Left colon (tissue), 2 donors: Measurements from ENCODE around the gene HECTD3. TPM values are rescaled to one million over a fixed set of nuclear protein-coding genes. Genes with fewer than 3 reads are reported as not detected.

ENCODE experiments used
- ATAC-seq: fragments of 200-7000 bp; cut with Tn5 transposase; one replicate; pipeline ENCODE4 v1.9.1; 2020; ENCODE audit warnings: mild to moderate bottlenecking, moderate library complexity
- DNase-seq, 2 donors: peaks; one replicate each; pipeline ENCODE4 v3.0.0-alpha.2; 2020
- intact Hi-C, 2 donors: fragments of 100-400 bp; cut with DNase I in 1 of 2; cut with micrococcal nuclease in 1 of 2; formaldehyde crosslinking; loops; one replicate each; pipeline versions ENCODE4 v1.11.2 to v1.14.0; 2022; cut with DNase I, micrococcal nuclease
- long read RNA-seq: library from polyadenylated mRNA; unstranded; transcript quantifications from one replicate; pipeline ENCODE4 v2.0.0, GENCODE V29; 2021
- total RNA-seq, 2 donors: library from RNA; stranded (reverse); fragmentation: NEBNext Ultra II Directional; extraction: Animal tissue kit (Norgen Biotek cat#: 25700); gene quantifications; one replicate each; pipeline ENCODE4 v1.2.1, GENCODE V29; 2021
- donor health status: DM: no; HTN: no; CAD: no.
- donor health status: DM: yes; HTN: yes; CAD: no.

HECTD3 gene
- 100 to 1,000 TPM; 112 to 126 TPM for total RNA-seq
- long read RNA-seq, transcript HECTD3-202 (21 exons, 3,610 nt) = major isoform, 15 of 50 reads
- long read RNA-seq, partial matches to known transcripts = 28 of 50 reads
- long read RNA-seq, other reads (novel, unspliced or antisense) = 5 of 50 reads

DNA sequence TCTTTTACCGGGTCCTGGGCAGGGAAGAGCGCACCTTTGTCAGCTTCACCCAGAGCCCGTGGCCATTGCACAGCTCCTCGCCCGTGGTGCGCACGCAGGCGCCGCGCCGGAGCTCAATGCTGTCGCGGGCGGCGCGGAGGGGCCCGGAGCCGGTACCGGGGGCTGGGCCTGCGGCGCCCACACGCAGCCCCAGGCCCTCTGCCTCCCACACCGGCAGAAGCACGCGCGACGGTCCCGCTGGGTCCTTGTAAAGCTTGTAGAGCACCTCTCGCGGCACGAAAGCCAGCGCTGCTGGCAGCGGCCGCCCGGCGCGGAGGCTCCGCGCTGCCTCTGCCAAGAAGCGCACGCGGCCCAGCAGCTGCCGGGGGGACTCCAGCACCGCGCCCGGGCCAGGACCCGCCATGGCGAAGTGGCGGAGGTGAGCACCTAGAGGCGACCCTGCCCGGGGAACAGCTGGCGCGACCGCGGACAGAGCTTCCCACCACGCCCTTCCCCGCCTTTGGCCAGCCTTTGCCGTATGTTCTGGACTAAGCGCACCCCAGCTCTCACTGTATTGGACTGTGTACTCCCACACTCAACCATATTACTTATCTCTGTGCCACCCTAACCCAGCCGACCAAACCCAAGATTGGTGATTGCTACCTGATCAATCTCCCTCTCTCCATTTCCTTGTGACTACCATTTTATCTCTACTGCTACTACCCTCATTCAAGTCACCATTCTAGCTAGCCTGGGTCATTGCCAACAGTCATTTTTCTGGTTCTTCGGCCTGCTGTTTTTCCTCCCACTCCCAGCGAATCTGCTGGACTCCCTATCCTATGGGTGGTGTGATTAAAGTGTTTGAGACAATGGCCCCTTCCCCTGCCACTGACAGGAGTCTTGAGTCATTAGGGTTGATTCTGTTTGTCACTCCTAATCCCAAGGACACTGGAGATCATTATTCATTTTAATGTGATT, at the start of gene HECTD3:
HECTD3 (minus strand) TSS at position 470 of the 957 bp plus-strand sequence; CDS start at position 403, 67 bp downstream.
- ATAC-seq (peak; percentile 83), DNase-seq (peak; percentile 90 to 91)
- intact Hi-C loops = loop anchor here in 1 of 2 donors (5.0 to 10.0 kb wide), 2 partner anchors 216 to 481 kb away; partner anchors contain the start of gene TESK2

DNA sequence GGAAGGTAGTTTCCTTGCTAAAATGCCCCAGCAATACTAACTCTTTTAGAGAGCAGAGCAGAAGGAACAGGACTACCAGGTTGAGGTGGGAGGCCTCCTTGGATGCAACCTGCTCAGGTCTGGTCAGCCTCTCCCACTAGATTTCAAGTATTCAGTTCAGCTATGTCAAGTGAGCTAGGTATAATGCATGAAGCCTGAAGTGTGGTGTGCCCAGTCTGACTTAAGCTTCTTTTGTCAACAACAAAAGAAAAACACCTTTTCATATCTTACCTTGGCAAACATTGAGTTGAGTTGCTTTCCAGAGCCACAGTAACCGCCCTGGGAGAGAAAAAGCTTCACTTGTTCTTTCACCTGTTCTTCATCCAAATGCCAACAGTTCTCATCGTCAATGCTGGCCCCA, 48.7 kb upstream of the HECTD3 start:
- DNase-seq (no peak), ATAC-seq (no peak)
- intact Hi-C loops = no loop called here

DNA sequence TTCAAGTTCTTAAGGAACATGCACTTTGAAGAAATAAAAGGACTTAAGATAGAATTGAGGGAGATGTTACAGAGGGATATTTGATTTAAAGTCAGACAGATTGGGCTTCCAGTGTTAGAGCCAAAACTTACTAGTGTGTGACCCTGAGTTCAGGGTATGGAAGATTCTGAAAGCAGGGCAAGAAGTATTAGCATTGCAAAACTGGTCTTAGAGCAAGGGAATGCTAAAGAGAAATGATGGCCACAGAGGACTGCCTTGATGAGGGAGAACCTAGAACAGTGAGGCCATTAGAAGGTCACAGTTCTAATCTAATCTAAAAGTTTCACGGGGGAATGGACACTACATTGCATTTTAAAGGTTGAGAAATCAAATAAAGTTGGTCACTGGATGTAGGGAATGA, 46.4 kb upstream of the HECTD3 start:
- intact Hi-C loops = no loop called here
- no peak for DNase-seq
- no peak for ATAC-seq

DNA sequence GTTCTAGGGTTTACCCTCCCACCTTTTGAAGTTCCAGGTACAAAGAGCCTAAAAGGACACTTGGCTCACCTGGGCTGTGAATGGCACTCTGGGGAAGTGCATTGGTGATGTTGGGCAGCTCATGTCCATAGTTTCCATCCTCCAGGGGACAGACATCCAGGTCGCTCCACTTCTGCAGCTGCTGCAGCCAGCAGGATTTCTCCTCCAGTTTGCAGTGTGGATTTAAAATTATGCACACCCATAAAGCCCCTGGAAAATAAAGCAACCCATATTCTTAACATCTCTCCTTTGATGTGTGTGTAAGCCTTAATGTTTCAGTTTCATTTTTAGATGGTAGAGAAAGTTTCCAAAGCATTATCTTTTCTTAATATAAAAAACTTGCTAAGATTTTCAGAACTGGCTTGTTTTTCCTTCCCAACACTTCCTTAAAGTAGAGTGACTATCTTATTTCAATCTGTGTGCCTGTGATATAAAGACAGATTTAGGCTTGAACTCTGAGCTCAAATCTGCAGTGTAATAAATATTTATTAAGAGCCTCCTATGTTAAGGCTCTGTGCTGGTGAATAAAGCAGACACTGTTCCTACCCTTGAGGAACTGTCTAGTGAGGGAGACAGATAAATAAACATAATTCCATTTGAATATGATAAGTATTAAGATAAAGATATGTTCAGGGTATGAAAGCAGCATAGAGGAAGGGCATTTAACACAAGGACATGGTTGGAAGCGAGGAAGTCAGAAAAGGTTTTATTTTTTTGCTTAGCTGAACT, 40.1 kb upstream of the HECTD3 start:
- ATAC-seq = no peak
- DNase-seq = no peak
- intact Hi-C loops = no loop called here

DNA sequence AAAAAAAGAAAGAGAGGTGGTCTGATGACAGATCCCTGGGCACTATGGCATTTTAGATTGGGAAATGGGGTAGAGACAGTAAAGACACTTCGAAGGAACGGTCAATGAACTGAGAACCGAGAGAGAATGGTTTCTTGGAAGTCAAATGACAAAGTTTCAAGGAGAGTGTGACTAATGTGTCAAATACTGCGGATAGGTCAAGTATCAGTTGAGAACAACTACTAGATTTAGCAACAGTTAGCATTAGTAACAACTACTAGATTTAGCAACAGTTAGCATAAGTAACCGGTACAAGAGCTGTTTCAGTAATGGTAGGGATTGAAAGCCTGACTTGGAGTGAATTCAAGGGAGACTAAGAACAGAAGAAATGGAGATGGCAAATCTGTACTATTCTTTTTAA, 35.9 kb upstream of the HECTD3 start:
- DNase-seq = no peak
- no peak for ATAC-seq
- intact Hi-C loops = no loop called here

DNA sequence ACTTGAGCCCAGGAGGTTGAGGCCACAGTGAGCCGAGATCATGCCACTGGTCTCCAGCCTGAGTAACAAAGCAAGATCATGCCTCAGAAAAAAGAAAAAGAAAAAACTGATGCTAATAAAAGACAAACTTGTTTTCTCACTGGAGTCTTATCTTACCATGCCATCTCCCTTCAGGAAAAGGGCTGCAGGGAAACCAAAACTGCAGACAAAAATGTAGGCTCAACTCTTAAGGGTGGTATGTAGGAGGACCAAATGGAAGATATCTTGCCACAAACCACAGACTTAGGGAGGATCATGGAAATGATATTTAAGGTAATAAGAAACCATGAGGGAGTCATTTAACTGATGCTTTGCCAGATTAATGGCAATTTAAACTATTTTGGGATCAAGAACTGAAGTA, 33.8 kb upstream of the HECTD3 start:
- intact Hi-C loops = no loop called here
- no peak for DNase-seq
- no peak for ATAC-seq

DNA sequence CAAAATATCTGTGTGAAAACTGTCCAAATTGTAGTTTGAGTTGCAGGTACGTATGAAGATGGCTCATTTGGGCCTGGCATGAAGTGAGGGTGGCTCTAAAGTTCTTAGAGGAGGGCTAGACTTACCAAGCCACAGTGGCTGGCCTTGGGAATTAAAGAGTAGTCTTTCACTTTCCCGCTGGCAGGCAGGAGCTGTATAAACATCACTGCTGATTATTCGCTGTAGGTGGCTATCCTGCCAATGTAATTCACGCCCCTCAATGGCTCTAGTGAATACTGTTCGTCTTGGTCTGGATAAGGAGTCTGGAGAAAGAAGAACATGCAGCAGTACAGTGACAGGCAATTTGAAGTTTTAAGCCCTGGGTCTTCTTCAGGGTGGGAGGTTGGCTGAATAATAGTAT, 32.0 kb upstream of the HECTD3 start:
- ATAC-seq (no peak), DNase-seq (no peak)
- intact Hi-C loops = no loop called here

DNA sequence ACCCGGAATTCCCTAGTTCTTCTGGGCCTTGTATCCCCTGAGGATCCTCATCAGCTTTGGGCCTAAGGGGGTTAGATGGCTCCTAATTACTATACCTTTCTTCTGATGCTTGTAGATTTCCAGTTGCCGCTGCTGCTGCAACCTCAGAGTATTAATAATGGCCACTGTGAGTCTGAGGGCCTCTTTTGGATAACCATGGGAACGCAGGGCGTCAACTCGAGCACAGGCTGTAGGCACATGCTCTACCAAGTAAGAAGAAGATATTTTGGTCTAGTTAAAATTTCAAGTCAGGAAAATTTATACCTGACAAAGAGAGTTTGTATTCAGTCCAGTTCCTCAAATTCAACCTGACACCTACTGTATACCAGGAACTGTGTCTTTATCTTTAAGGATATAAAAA, 29.2 kb upstream of the HECTD3 start:
- DNase-seq = no peak
- intact Hi-C loops = no loop called here
- ATAC-seq = no peak

DNA sequence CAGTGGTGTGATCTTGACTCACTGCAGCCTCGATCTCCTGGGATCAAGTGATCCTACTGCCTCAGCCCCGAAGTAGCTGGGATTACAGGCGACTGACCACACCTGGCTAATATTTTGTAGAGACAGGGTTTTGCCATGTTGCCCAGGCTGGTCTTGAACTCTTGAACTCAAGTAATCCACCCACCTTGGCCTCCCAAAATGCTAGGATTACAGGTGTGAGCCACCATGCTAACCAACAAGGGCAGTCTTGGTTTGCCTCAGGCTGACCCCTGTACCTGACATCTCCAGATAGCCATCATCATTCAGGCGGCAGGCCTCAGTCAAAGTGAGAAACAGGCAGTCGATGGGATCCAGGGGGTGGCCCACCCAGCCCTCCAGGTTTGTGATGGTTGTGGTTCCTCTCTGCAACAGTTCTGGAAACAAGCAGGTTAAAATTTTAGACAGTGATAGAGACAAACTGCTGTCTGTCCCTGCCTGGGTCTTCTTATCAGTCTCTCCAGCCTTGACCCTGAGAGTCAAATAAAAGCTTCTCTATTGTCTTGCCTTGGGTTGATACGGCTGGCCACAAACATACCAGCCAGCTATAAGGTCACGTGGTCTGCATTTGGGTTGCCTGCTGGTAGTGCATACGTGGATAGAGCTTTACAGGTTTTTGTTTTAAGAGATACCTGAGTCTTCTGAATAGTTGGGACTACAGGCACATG, 27.7 kb upstream of the HECTD3 start:
- DNase-seq = no peak
- intact Hi-C loops = no loop called here
- no peak for ATAC-seq

DNA sequence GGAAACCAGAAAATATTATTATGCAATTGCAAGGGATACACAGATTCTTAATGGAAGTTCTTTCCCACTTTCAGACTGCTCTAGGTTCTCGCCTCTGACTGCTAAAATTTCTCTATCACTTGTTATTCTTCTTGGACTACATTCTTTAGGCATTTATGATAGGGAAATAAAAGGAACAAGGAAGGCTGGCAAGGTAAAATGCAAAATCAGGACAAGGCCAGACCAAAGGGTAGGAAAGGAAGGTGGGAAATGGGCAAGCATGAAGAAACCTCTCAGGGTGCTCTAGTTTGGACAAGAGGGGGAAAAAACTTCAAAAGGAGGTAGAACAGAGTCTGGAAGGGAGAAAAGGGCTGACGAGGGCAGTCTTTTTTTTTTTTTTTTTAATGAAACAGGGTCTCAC, 27.1 kb upstream of the HECTD3 start:
- ATAC-seq = peak; percentile 91

DNA sequence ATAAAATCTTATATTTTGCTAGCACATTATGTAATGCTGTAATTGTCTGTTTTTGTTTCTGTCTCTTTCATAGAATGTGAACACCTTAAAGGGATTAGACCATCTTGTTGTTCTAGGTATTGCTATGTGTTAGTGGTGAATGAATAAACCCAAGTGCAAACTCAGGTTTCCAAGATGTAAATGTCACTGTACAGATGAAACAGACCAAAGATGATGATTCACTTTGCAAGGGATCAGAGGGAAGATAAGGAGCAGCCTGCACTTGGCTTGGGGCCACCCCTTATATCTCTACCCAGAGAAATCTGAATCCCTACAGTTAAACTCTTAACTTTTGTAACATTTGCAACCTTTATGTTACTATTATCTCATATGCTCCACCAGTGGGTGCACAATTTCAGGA, 26.3 kb upstream of the HECTD3 start:
- intact Hi-C loops = no loop called here
- no peak for DNase-seq
- peak; percentile 56 for ATAC-seq

More for the DNA sequence above, 27.1 kb upstream of the HECTD3 start:
- intact Hi-C loops = no loop called here
- no peak for DNase-seq

DNA sequence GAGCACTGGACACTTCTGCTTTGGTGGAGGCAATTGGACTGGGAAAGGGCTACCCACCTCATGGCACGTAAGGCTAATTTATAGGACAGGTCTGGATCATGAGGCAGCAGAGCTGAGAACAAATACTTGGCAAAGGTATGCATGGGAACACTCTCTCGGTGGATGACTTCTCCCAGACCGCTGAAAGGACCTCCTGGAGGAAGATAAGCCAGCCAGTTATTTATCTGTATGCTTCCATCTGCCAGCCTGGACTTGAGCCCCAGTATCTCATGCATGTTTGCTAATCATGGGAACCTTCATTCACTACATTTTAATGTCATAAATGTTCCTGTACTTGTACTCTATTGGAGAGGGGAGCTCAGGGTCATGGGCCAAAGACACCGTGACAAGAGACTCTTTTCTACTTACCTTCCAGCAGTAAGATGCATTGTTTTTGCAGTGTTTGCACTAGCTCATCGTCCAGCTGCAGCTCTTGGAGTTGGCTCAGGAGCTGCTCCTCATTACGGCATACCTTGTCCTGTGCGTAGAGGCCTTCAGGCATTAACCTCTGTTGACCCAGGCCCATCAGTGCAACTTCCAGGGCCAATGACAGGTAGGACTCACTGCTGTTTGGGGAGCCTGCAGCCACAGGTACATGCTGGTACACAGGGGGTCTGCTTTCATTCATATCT, 24.6 kb upstream of the HECTD3 start:
- ATAC-seq (no peak), DNase-seq (no peak)
- intact Hi-C loops = no loop called here

DNA sequence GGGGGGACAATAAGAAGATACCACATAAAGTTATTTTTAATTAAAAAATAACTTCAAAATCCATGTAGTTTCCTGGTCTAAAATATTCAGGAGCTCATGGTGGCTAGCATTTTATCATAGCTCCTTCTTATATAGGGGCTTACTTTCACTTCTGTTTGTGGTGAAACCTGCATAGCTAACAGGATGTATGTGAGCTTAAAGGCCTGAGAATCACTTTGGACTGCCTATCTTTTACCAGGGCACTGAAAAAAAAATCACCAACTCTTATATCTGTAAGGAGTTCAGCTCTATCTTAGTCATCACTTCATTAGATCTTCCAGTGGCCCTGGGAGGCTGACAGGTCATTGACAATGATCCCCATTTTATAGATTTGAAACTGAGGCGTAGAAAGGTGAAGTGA, 22.2 kb upstream of the HECTD3 start:
- DNase-seq (no peak), ATAC-seq (no peak)
- intact Hi-C loops = no loop called here

DNA sequence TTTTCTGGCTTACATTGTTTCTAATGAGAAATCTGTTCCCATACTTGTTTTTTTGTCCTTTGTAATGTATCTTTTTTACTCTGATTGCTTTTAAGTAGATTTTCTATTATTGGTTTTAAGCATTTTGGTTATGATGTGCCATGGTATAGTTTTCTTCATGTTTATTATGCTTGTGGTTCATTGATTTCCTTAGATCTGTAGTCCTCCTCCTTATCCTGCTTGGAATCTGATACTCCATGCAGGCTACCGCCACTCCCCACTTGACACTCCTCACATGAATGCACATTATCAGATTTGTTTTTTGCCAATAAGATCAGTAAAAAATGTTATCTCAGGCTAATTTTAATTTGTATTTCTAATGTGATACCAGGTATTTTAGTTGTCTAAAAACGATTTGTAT, 21.7 kb upstream of the HECTD3 start:
- intact Hi-C loops = no loop called here
- DNase-seq = no peak

DNA sequence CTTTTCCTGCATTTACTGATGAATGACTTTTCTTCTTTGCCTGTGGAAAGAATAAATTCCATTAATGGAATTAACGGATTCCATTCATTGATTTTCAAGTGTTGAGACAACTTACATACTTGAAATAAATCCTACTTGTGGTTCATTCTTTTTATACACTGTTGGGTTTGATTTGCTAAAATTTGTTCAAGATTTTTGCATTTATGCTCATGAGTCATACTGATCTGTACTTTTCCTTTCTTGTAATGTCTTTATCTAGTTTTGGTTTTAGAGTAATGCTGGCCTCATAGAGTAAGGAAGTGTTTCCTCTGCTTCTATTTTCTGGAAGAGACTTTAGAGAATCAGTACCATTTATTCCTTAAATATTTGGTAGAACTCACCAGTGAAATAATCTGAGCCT, 15.3 kb upstream of the HECTD3 start:
- DNase-seq (no peak), ATAC-seq (no peak)
- intact Hi-C loops = no loop called here

More for the DNA sequence above, 21.7 kb upstream of the HECTD3 start:
- ATAC-seq = no peak

DNA sequence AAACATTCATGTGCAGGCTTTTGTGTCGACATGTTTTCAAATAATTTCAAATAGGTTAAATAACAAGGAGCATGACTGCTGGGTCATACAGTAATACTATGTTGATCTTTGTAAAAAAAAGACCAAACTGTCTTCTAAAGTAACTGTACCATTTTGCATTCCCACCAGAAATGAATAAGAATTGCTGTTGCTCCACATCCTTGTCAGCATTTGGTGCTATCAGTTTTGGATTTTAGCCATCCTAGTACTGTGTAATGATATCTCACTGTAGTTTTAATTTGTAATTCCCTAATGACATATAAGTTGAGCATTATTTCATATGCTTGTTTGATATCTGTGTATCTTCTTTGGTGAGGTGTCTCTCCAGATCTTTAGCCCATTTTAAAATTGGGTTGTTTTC, 12.5 kb upstream of the HECTD3 start:
- DNase-seq (no peak), ATAC-seq (no peak)
- intact Hi-C loops = no loop called here

DNA sequence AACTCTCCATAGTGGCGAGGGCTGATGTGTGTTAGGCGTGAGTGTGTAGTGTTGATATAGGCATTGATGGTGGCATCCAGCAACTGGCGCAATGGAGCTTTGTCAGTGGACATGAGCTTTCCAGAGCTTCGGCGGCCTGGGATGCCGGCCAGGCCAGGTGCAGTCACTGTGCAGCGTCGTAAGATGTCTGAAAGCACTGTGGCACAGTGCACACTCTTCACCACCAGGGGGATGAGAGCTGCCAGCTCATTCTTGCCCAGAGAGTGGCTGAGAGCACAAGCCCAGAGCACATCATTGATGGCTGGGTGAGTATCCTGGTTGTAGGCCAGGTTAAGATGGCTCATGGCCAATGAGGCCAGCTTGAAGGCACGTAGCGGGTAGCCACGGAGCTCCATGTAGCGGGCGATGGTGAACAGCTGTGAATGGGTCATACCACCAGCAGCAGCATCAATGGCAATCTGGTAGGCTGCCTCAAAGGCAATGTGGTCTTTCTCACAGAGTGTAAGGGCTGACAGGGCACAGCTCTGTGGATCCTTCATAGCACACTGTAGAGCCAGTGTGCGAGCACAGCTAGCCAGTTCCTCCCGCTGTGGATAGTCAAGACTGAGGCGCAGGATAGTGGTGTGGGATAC, 7.6 kb upstream of the HECTD3 start:
- DNase-seq = peak; percentile 57 to 77
- peak; percentile 94 for ATAC-seq
- intact Hi-C loops = loop anchor here (5.0 to 10.0 kb wide), 2 partner anchors 224 to 279 kb away; no protein-coding TSS in a partner anchor

DNA sequence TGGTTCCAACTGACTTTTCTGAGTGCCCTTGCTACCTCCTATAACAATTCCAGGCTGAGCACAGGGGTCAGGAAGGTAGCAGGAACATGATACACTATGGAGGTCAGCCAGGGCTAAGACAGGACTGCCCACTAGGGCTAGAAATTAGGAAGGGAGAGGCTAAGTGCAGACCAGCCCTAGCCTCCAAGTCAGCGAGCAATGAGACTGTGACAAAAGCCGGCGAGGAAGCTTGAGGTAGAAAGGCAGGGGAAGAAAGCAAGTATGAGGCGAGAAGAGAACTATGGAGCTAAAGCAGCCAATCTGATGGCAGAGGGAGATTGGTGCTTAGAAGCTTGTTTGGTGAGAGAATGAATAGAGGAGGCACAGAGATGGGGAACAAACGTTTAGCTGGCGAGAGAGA, 5.6 kb upstream of the HECTD3 start:
- DNase-seq (no peak), ATAC-seq (no peak)
- intact Hi-C loops = loop anchor here (5.0 to 10.0 kb wide), 2 partner anchors 222 to 281 kb away; no protein-coding TSS in a partner anchor
